ENCODE data around the gene AKAP8L.
A peak's percentile ranks its signal among the peaks of the same experiment; 100 is the strongest.

Gene AKAP8L

GRCh38 chr19:15449620-15450527 is 31.1 kb upstream of the AKAP8L start, which contains the start of gene WIZ:
TSS of gene WIZ (minus strand) at chr19:15449956. CDS start at chr19:15448307, 1,649 bp downstream.
- H3K9ac ChIP-seq, result peak within 1 kb of the TSS; percentile 67
- H3K4me3 ChIP-seq, result peak within 1 kb of the TSS; percentile 71
- no peak for TF ChIP-seq Cebpa-rat (IDR thresholded peaks at IDR 0.05)
- peaks cover 23% of the 10 kb centered on the region; the same call in 1 of the 2 replicates for H3K36me3 ChIP-seq
- H3K9me3 ChIP-seq, result no peaks in the 10 kb centered on the region
- peaks cover 63% of the 10 kb centered on the region for H3K4me1 ChIP-seq
- H3K27me3 ChIP-seq, result no peaks in the 10 kb centered on the region
- no peaks in the 10 kb centered on the region for H4K20me1 ChIP-seq
- peak within 1 kb of the TSS; percentile 73 for H3K27ac ChIP-seq
- peak within 1 kb of the TSS; percentile 98 for H3K4me2 ChIP-seq

- peak overlapping the region; percentile 67 for H3K9ac ChIP-seq
- no peak for TF ChIP-seq Cebpa-rat (IDR thresholded peaks at IDR 0.05)
- peak overlapping the region; percentile 71 for H3K4me3 ChIP-seq
- peak overlapping the region; percentile 66 for H3K27ac ChIP-seq
- peak overlapping the region; percentile 98 for H3K4me2 ChIP-seq
- H3K4me1 ChIP-seq, result peaks cover 68% of the 10 kb centered on the region
- no peaks in the 10 kb centered on the region for H3K9me3 ChIP-seq
- no peaks in the 10 kb centered on the region for H4K20me1 ChIP-seq
- no peaks in the 10 kb centered on the region for H3K27me3 ChIP-seq
- peaks cover 14% of the 10 kb centered on the region; the same call in 1 of the 2 replicates for H3K36me3 ChIP-seq
Measured at GRCh38 chr19:15448778-15449619, 30.2 kb upstream of the AKAP8L start.

GRCh38 chr19:15448044-15448777 is 29.4 kb upstream of the AKAP8L start:
- Histone ChIP-seq H3K36me3 (peaks cover 7% of the 10 kb centered on the region; the same call in 1 of the 2 replicates), H3K4me1 (peaks cover 66% of the 10 kb centered on the region), H4K20me1 (no peaks in the 10 kb centered on the region), H3K27ac (peak overlapping the region; percentile 66; the same call in 1 of the 2 replicates), H3K9ac (no peak overlapping the region; the same call in 1 of the 2 replicates), H3K27me3 (no peaks in the 10 kb centered on the region), H3K9me3 (no peaks in the 10 kb centered on the region), H3K4me2 (peak overlapping the region; percentile 98), H3K4me3 (peak overlapping the region; percentile 71)
- no peak for TF ChIP-seq Cebpa-rat (IDR thresholded peaks at IDR 0.05)

- Histone ChIP-seq H3K4me2 (peak overlapping the region; percentile 98), H4K20me1 (no peaks in the 10 kb centered on the region), H3K27ac (no peak overlapping the region), H3K27me3 (no peaks in the 10 kb centered on the region), H3K9me3 (no peaks in the 10 kb centered on the region), H3K9ac (no peak overlapping the region), H3K4me3 (no peak overlapping the region), H3K4me1 (peaks cover 58% of the 10 kb centered on the region), H3K36me3 (no peaks in the 10 kb centered on the region)
- TF ChIP-seq Cebpa-rat (IDR thresholded peaks at IDR 0.05), result no peak
Measured at GRCh38 chr19:15447057-15447456, 28.3 kb upstream of the AKAP8L start.

GRCh38 chr19:15445807-15446376 is 27.1 kb upstream of the AKAP8L start:
- H3K4me3 ChIP-seq, result no peak overlapping the region
- H3K4me1 ChIP-seq, result peaks cover 67% of the 10 kb centered on the region
- H3K27me3 ChIP-seq, result no peaks in the 10 kb centered on the region
- H3K9ac ChIP-seq, result peak overlapping the region; percentile 27; the same call in 1 of the 2 replicates
- H3K4me2 ChIP-seq, result peak overlapping the region; percentile 98
- no peak for TF ChIP-seq Cebpa-rat (IDR thresholded peaks at IDR 0.05)
- H3K9me3 ChIP-seq, result no peaks in the 10 kb centered on the region
- no peaks in the 10 kb centered on the region for H4K20me1 ChIP-seq
- H3K36me3 ChIP-seq, result no peaks in the 10 kb centered on the region
- H3K27ac ChIP-seq, result peak overlapping the region; percentile 59

GRCh38 chr19:15445227-15445605 is 26.4 kb upstream of the AKAP8L start:
- H3K4me2 ChIP-seq, result peak overlapping the region; percentile 98
- H3K27me3 ChIP-seq, result no peaks in the 10 kb centered on the region
- H3K36me3 ChIP-seq, result no peaks in the 10 kb centered on the region
- no peak overlapping the region for H3K9ac ChIP-seq
- TF ChIP-seq Cebpa-rat (IDR thresholded peaks at IDR 0.05), result no peak
- H3K4me1 ChIP-seq, result peaks cover 68% of the 10 kb centered on the region
- H4K20me1 ChIP-seq, result no peaks in the 10 kb centered on the region
- H3K9me3 ChIP-seq, result no peaks in the 10 kb centered on the region
- no peak overlapping the region for H3K4me3 ChIP-seq
- peak overlapping the region; percentile 59 for H3K27ac ChIP-seq

- Histone ChIP-seq H3K27me3 (no peaks in the 10 kb centered on the region), H3K4me2 (peak overlapping the region; percentile 98), H3K4me3 (no peak overlapping the region), H4K20me1 (no peaks in the 10 kb centered on the region), H3K9me3 (no peaks in the 10 kb centered on the region), H3K9ac (no peak overlapping the region), H3K36me3 (no peaks in the 10 kb centered on the region), H3K27ac (peak overlapping the region; percentile 59), H3K4me1 (peaks cover 71% of the 10 kb centered on the region)
- TF ChIP-seq Cebpa-rat (IDR thresholded peaks at IDR 0.05), result no peak
Measured at GRCh38 chr19:15444505-15445226, 25.9 kb upstream of the AKAP8L start.

- H3K27me3 ChIP-seq, result no peaks in the 10 kb centered on the region
- no peak overlapping the region for H3K4me2 ChIP-seq
- no peaks in the 10 kb centered on the region for H4K20me1 ChIP-seq
- no peak overlapping the region for H3K27ac ChIP-seq
- H3K4me3 ChIP-seq, result no peak overlapping the region
- no peaks in the 10 kb centered on the region for H3K36me3 ChIP-seq
- H3K9me3 ChIP-seq, result no peaks in the 10 kb centered on the region
- TF ChIP-seq Cebpa-rat (IDR thresholded peaks at IDR 0.05), result no peak
- peaks cover 74% of the 10 kb centered on the region for H3K4me1 ChIP-seq
- H3K9ac ChIP-seq, result no peak overlapping the region
Measured at GRCh38 chr19:15443838-15444237, 25.1 kb upstream of the AKAP8L start.

Measured in BLaER1 (cell line).